Amniotic epithelial cell (primary cell): ENCODE data around the gene NFIL3.

Experiments
- DNase-seq: peaks from one replicate; pipeline ENCODE4 v3.0.0-alpha.2; 2010; ENCODE audit warnings: low read depth

Gene NFIL3

DNA sequence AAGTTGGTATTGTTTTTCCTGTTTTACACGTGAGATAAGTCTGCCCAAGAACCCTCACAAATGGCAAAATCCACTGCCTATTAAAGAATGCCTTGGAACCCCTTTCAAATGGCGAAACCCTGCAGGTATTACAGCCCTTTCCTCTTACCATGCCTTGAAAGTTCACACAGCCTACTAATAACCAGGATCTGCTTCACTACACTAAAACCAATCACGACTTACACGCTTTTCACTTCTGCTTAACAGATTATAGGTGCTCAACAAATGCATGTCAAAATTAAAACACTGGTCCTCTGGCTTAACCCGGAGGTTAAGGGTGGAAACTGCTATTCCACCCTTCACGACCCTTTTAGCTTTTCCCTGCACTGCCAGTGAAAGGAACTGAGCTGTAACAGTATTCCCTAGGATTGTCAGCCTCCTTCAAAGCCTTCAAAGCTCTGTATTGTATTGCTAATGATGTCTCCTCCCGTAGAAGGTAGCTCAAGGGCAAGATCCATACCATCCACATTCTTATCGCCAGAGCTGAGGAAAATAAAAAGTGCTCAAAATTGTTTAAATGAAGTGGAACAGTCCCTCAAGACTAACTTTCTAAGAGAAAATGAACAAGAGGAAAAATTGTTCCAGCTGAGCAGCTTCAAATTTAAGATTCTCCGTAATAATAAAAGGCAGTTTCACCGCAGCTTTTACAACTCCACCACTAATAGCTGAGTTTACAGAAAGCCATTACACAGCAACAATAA, 62.9 kb downstream of the NFIL3 start:
- DNase-seq: no peak

DNA sequence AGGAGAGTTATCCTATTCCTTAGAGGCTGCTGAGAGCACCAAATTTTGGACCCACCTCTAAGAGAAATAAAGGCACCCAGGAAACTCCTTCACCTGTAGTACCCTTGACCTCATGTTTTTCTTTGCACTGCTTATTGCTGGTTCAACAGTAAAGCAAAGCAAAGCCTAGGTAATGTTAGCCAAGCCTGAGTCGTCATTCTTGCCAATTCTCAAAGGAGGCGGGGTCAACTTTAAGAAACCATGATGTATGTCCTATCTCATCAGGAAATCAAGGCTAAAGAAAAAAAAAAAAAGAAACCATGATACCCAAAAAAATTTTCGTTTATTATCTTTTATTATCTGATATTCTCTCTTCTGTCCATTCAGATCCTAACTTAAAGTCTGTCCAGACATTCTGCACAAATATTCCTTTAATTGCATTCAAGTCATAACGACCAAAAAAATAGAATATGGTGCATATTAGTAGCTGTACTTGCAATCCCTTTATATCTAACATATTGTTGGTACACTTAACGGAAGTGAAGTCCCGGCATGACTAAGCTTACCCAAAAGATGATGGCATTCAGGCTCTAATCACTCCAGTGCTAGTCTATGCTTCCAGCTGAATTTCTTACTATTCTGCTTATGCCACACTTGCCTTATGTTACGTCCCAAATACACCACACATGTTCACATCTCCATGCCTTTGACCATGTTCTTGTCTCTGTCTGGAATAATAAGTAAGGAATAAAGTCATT, 63.7 kb downstream of the NFIL3 start:
- DNase-seq: no peak

DNA sequence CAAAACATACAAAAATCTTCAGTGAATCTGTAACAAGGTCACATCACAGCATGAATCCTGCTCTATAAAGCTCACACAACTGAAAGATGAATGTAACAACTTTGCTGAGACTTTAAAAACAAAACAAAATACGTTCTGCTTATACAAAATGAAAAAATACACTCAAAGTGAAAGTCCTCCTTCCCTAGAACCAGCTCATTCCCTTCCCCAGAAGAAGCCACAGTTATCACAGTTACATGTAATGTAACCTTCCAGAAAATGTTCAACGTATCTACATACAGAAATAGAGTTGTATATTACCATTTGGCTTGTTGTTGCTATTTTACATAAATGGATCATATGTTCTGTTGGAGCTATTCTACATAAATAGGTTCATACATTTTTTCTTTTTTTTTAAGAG, 64.5 kb downstream of the NFIL3 start:
- no peak for DNase-seq
